HEK293 (cell line): ENCODE data around the gene DDOST.

ENCODE experiments used
- CTCF ChIA-PET: fragments of 350-600 bp; formaldehyde crosslinking; extraction: SDS; loops from one replicate; lab custom pipeline; 2021; ENCODE audit warnings: antibody characterized with exemption; lab: Yijun Ruan, JAX
- POLR2A ChIA-PET: fragments of 300-600 bp; formaldehyde crosslinking; extraction: SDS; loops from one replicate; lab custom pipeline; 2020; ENCODE audit warnings: antibody characterized with exemption, inconsistent platforms; lab: Yijun Ruan, JAX
- H3K27ac ChIP-seq: fragments of 200-500 bp; sonication (Bioruptor generic); 2 replicates; pipeline ENCODE4 v1.5.1; 2014; ENCODE audit warnings: low read depth, low read length, control low read depth, inconsistent platforms; ENCODE audit errors: extremely low read depth
- H3K36me3 ChIP-seq, 2 experiments: fragments of 200-500 bp in 1 of 2; sonication (Bioruptor generic) in 1 of 2; 1 replicate in 1 of 2; 2 replicates in 1 of 2; pipeline ENCODE4 v1.5.1; 2014 to 2017; ENCODE audit warnings: inconsistent platforms in 2 of 2, low read length in 2 of 2; ENCODE audit not compliant: control insufficient read depth in 2 of 2, insufficient read depth in 1 of 2
- H3K4me1 ChIP-seq: fragments of 200-500 bp; sonication (Bioruptor generic); 2 replicates; pipeline ENCODE4 v1.5.1; 2014; ENCODE audit warnings: mild to moderate bottlenecking, low read length, inconsistent platforms; ENCODE audit not compliant: control insufficient read depth, insufficient read depth
- H3K4me3 ChIP-seq: 2 replicates; pipeline ENCODE4 v1.5.1; 2011; ENCODE audit warnings: low read depth, mild to moderate bottlenecking, control low read depth, low read length, moderate library complexity
- H3K9me3 ChIP-seq: fragments of 200-500 bp; sonication (Bioruptor generic); 2 replicates; pipeline ENCODE4 v1.5.1; 2014; ENCODE audit warnings: low read depth, low read length, inconsistent platforms; ENCODE audit not compliant: control insufficient read depth, insufficient read depth
- BCL11A ChIP-seq: fragments of 450-650 bp; formaldehyde crosslinking; IDR thresholded peaks from 2 replicates; pipeline ENCODE4 v1.5.1; 2016; ENCODE audit warnings: low read depth, missing biosample characterization, missing genetic modification characterization
- CTCF ChIP-seq: fragments of 450-650 bp; formaldehyde crosslinking; IDR thresholded peaks from 2 replicates; pipeline ENCODE4 v1.5.1; 2016; ENCODE audit warnings: missing biosample characterization, missing genetic modification characterization
- GLIS1 ChIP-seq: fragments of 450-650 bp; formaldehyde crosslinking; IDR thresholded peaks from 2 replicates; pipeline ENCODE4 v1.5.1; 2016; ENCODE audit warnings: missing biosample characterization, missing genetic modification characterization
- HOXC10 ChIP-seq: sonication (generic); formaldehyde crosslinking; IDR thresholded peaks from 2 replicates; pipeline ENCODE4 v1.8.1; 2023; ENCODE audit warnings: mild to moderate bottlenecking, missing genetic modification reagents
- IKZF3 ChIP-seq: fragments of 450-650 bp; IDR thresholded peaks from 2 replicates; pipeline ENCODE4 v1.5.0; 2018; ENCODE audit warnings: missing biosample characterization, mild to moderate bottlenecking, missing genetic modification characterization, moderate library complexity
- INSM2 ChIP-seq: fragments of 450-650 bp; formaldehyde crosslinking; IDR thresholded peaks from 2 replicates; pipeline ENCODE4 v1.5.1; 2016; ENCODE audit warnings: missing biosample characterization, missing genetic modification characterization
- KLF1 ChIP-seq: fragments of 450-650 bp; formaldehyde crosslinking; IDR thresholded peaks from 2 replicates; pipeline ENCODE4 v1.5.1; 2016; ENCODE audit warnings: missing biosample characterization, missing genetic modification characterization
- PATZ1 ChIP-seq: fragments of 450-650 bp; formaldehyde crosslinking; IDR thresholded peaks from 2 replicates; pipeline ENCODE4 v1.5.1; 2016; ENCODE audit warnings: missing biosample characterization, missing genetic modification characterization
- RBAK ChIP-seq: fragments of 450-650 bp; formaldehyde crosslinking; IDR thresholded peaks from 2 replicates; pipeline ENCODE4 v1.5.1; 2016; ENCODE audit warnings: missing biosample characterization, missing genetic modification characterization
- SCRT2 ChIP-seq: fragments of 450-650 bp; formaldehyde crosslinking; IDR thresholded peaks from 2 replicates; pipeline ENCODE4 v1.5.1; 2016; ENCODE audit warnings: missing biosample characterization, missing genetic modification characterization
- SETDB1 ChIP-seq: IDR thresholded peaks from one replicate; pipeline ENCODE4 v1.6.1; 2017; ENCODE audit warnings: mild to moderate bottlenecking, low read length, moderate library complexity, mixed read lengths; ENCODE audit not compliant: insufficient read length
- SP3 ChIP-seq: fragments of 450-650 bp; formaldehyde crosslinking; IDR thresholded peaks from 2 replicates; pipeline ENCODE4 v1.5.1; 2016; ENCODE audit warnings: missing biosample characterization, missing genetic modification characterization
- WT1 ChIP-seq: fragments of 450-650 bp; formaldehyde crosslinking; IDR thresholded peaks from 2 replicates; pipeline ENCODE4 v1.5.1; 2016; ENCODE audit warnings: missing biosample characterization, missing genetic modification characterization
- ZFP3 ChIP-seq: fragments of 450-650 bp; formaldehyde crosslinking; IDR thresholded peaks from 2 replicates; pipeline ENCODE4 v1.5.1; 2016; ENCODE audit warnings: low read depth, missing biosample characterization, missing genetic modification characterization
- ZFP37 ChIP-seq: fragments of 450-650 bp; formaldehyde crosslinking; IDR thresholded peaks from 2 replicates; pipeline ENCODE4 v1.5.1; 2016; ENCODE audit warnings: missing biosample characterization, missing genetic modification characterization
- ZNF133 ChIP-seq: fragments of 450-650 bp; formaldehyde crosslinking; IDR thresholded peaks from 2 replicates; pipeline ENCODE4 v1.5.1; 2016; ENCODE audit warnings: missing biosample characterization, missing genetic modification characterization
- ZNF146 ChIP-seq: fragments of 450-650 bp; formaldehyde crosslinking; IDR thresholded peaks from 2 replicates; pipeline ENCODE4 v1.5.1; 2016; ENCODE audit warnings: missing biosample characterization, missing genetic modification characterization
- ZNF19 ChIP-seq: fragments of 450-650 bp; formaldehyde crosslinking; IDR thresholded peaks from 2 replicates; pipeline ENCODE4; 2016; ENCODE audit warnings: missing biosample characterization, missing genetic modification characterization, low read depth
- ZNF202 ChIP-seq: fragments of 450-650 bp; formaldehyde crosslinking; IDR thresholded peaks from 2 replicates; pipeline ENCODE4 v1.5.1; 2016; ENCODE audit warnings: missing biosample characterization, missing genetic modification characterization, borderline replicate concordance
- ZNF24 ChIP-seq: fragments of 450-650 bp; formaldehyde crosslinking; IDR thresholded peaks from 2 replicates; pipeline ENCODE4 v1.5.1; 2016; ENCODE audit warnings: missing biosample characterization, missing genetic modification characterization
- ZNF266 ChIP-seq: fragments of 450-650 bp; formaldehyde crosslinking; IDR thresholded peaks from 2 replicates; pipeline ENCODE4 v1.5.1; 2016; ENCODE audit warnings: missing biosample characterization, missing genetic modification characterization, low read depth
- ZNF274 ChIP-seq, 2 experiments: fragments of 200-500 bp in 1 of 2; fragments of 450-650 bp in 1 of 2; sonication (Bioruptor generic) in 1 of 2; formaldehyde crosslinking in 1 of 2; IDR thresholded peaks; 2 replicates each; pipeline versions ENCODE4 v1.5.1 to v1.6.1; 2014 to 2016; ENCODE audit warnings: borderline replicate concordance in 1 of 2, inconsistent platforms in 1 of 2, low read length in 1 of 2, missing biosample characterization in 1 of 2, missing genetic modification characterization in 1 of 2
- ZNF292 ChIP-seq: fragments of 450-650 bp; formaldehyde crosslinking; IDR thresholded peaks from 2 replicates; pipeline ENCODE4 v1.5.1; 2016; ENCODE audit warnings: low read depth, missing biosample characterization, missing genetic modification characterization, borderline replicate concordance
- ZNF324 ChIP-seq: fragments of 450-650 bp; formaldehyde crosslinking; IDR thresholded peaks from 2 replicates; pipeline ENCODE4 v1.5.1; 2016; ENCODE audit warnings: missing biosample characterization, missing genetic modification characterization
- ZNF366 ChIP-seq: fragments of 450-650 bp; formaldehyde crosslinking; conservative IDR thresholded peaks from 2 replicates; pipeline ENCODE4 v1.5.1; 2016; ENCODE audit warnings: missing biosample characterization, missing genetic modification characterization
- ZNF48 ChIP-seq: fragments of 450-650 bp; formaldehyde crosslinking; IDR thresholded peaks from 2 replicates; pipeline ENCODE4 v1.5.1; 2016; ENCODE audit warnings: missing biosample characterization, missing genetic modification characterization
- ZNF621 ChIP-seq: fragments of 450-650 bp; formaldehyde crosslinking; IDR thresholded peaks from 2 replicates; pipeline ENCODE4 v1.5.1; 2017; ENCODE audit warnings: missing biosample characterization, missing genetic modification characterization
- ZNF624 ChIP-seq: fragments of 450-650 bp; formaldehyde crosslinking; IDR thresholded peaks from 2 replicates; pipeline ENCODE4 v1.5.1; 2017; ENCODE audit warnings: missing biosample characterization, missing genetic modification characterization
- ZNF645 ChIP-seq: fragments of 450-650 bp; formaldehyde crosslinking; IDR thresholded peaks from 2 replicates; pipeline ENCODE4; 2016; ENCODE audit warnings: missing biosample characterization, missing genetic modification characterization
- ZNF777 ChIP-seq: fragments of 450-650 bp; formaldehyde crosslinking; IDR thresholded peaks from 2 replicates; pipeline ENCODE4 v1.5.1; 2017; ENCODE audit warnings: missing biosample characterization, missing genetic modification characterization, borderline replicate concordance
- ZNF791 ChIP-seq: fragments of 450-650 bp; formaldehyde crosslinking; IDR thresholded peaks from 2 replicates; pipeline ENCODE4 v1.5.1; 2016; ENCODE audit warnings: missing biosample characterization, missing genetic modification characterization
- ZNF843 ChIP-seq: fragments of 450-650 bp; formaldehyde crosslinking; IDR thresholded peaks from 2 replicates; pipeline ENCODE4 v1.5.1; 2016; ENCODE audit warnings: missing biosample characterization, missing genetic modification characterization

The DDOST gene

GRCh38 chr1:20666146-20666545, 5.0 kb upstream of the DDOST start:
- CTCF ChIA-PET, result interaction anchor here (0.6 to 2.7 kb wide), 3 partner anchors 33 to 529 kb away, joined by 3 to 10 read pairs (median 5); partner anchors contain the start of gene PINK1
- no peak overlapping the region for H3K4me3 ChIP-seq
- no peaks in the 10 kb centered on the region for H3K4me1 ChIP-seq
- H3K9me3 ChIP-seq, result no peaks in the 10 kb centered on the region
- no peak overlapping the region for H3K27ac ChIP-seq
- TF ChIP-seq GLIS1 (tag by site-specific recombination) (no peak), KLF1 (no peak), SETDB1 (no peak), ZNF292 (no peak), ZNF621 (tag by site-specific recombination) (no peak), RBAK (tag by site-specific recombination) (no peak), SP3 (tag by site-specific recombination) (no peak), ZNF19 (tag by site-specific recombination) (no peak), ZNF324 (tag by site-specific recombination) (no peak), ZNF146 (tag by site-specific recombination) (no peak), ZNF366 (no peak), IKZF3 (tag by site-specific recombination) (no peak), ZNF624 (tag by site-specific recombination) (no peak), ZNF202 (tag by site-specific recombination) (no peak), ZNF133 (tag by site-specific recombination) (no peak), CTCF (no peak), ZNF777 (tag by site-specific recombination) (no peak), WT1 (tag by site-specific recombination) (no peak), ZNF645 (tag by site-specific recombination) (no peak)
- TF ChIP-seq, all 188 proteins: peak for 0
- H3K36me3 ChIP-seq, result no peaks in the 10 kb centered on the region
- POLR2A ChIA-PET, result interaction anchor here (0.9 to 1.9 kb wide), 2 partner anchors 32 to 120 kb away, joined by 4 to 5 read pairs; partner anchors contain the start of gene HP1BP3

- Histone ChIP-seq H3K4me1 (no peaks in the 10 kb centered on the region), H3K27ac (no peak overlapping the region), H3K36me3 (no peaks in the 10 kb centered on the region), H3K4me3 (no peak overlapping the region), H3K9me3 (no peaks in the 10 kb centered on the region)
- POLR2A ChIA-PET, result interaction anchor here (1.9 kb wide), 1 partner anchor 121 kb away, joined by 5 read pairs; the partner anchor contains the start of gene HP1BP3
- CTCF ChIA-PET, result interaction anchor here (0.6 kb wide), 1 partner anchor 393 kb away, joined by 5 read pairs; no protein-coding TSS in a partner anchor
- TF ChIP-seq ZNF791 (no peak), ZNF24 (no peak), PATZ1 (tag by site-specific recombination) (no peak), HOXC10 (no peak), ZFP37 (tag by site-specific recombination) (no peak), ZNF266 (tag by site-specific recombination) (no peak), ZNF843 (tag by site-specific recombination) (no peak), SCRT2 (tag by site-specific recombination) (no peak), ZNF274 (IDR thresholded peaks at IDR 0.05; ENCODE audit: low read length) (no peak), ZNF274 (tag by site-specific recombination; IDR thresholded peaks at IDR 0.05; ENCODE audit: borderline replicate concordance) (no peak), ZFP3 (tag by site-specific recombination) (no peak), INSM2 (tag by site-specific recombination) (no peak), BCL11A (no peak), ZNF48 (tag by site-specific recombination) (no peak)
Measured at GRCh38 chr1:20665726-20666125, 4.6 kb upstream of the DDOST start.
